Daoy (cell line): ENCODE data around the gene SLC5A10. TPM values are rescaled to one million over a fixed set of nuclear protein-coding genes. Genes with fewer than 3 reads are reported as not detected.

Experiments used
- DNase-seq: peaks from one replicate; pipeline ENCODE4 v3.0.0-alpha.2; 2015; ENCODE audit warnings: low read depth
- total RNA-seq: library from RNA; depleted of rRNA; stranded (reverse); fragments of >200 nt; shearing (Covaris generic); gene quantifications from 2 replicates; pipeline ENCODE4 v1.2.3, GENCODE V29; 2014

Gene SLC5A10
- total RNA-seq, 1 experiment from 2014 or later: 0.06 TPM

- no peak for DNase-seq
These were observed 12.6 kb downstream of the SLC5A10 start for GRCh38 chr17:18964550-18964949.

- peak; percentile 36 for DNase-seq
These were observed 13.7 kb downstream of the SLC5A10 start for GRCh38 chr17:18965530-18966236.

DNA sequence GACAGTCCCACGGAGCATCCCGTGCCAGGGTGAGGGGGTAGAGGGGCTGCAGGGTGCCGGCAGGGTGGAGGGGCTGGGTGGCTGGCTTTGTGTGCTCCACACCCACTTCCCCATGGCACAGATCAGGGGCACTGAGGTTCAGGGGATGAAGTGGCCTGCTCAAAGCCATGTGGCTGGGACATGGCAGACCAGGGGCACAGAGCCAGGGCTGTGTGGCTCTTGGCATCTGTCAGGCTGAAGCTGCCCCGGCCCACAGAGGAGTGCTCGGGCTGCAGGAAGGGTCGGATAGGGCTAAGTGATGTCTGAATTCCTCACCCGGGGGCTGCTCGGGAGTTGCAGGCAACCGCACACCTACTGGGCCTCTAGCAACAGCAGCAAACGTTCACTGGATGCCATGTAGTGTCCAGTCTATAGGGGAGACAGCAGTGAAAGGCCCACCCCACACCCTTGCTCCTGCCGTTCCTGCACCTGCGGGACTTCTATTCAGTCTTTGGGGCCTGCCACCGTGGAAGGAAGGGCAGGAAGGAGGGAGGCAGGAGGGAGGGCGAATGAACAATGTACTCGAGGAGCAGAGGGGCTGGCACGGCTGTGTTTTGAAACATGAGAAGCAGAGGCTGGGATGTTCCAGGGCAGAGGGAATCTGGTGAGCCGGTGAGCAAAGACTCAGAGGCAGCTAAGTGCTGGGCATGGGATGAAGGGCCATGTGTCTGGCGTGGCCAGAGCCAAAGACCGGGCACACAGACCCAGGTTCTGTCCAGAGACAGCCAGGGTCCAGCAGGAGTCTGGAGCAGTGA, 15.1 kb downstream of the SLC5A10 start:
- DNase-seq: peak; percentile 62

GRCh38 chr17:18967916-18968315, 16.0 kb downstream of the SLC5A10 start:
- no peak for DNase-seq

- no peak for DNase-seq
These were observed 16.4 kb downstream of the SLC5A10 start for GRCh38 chr17:18968345-18968744.

DNA sequence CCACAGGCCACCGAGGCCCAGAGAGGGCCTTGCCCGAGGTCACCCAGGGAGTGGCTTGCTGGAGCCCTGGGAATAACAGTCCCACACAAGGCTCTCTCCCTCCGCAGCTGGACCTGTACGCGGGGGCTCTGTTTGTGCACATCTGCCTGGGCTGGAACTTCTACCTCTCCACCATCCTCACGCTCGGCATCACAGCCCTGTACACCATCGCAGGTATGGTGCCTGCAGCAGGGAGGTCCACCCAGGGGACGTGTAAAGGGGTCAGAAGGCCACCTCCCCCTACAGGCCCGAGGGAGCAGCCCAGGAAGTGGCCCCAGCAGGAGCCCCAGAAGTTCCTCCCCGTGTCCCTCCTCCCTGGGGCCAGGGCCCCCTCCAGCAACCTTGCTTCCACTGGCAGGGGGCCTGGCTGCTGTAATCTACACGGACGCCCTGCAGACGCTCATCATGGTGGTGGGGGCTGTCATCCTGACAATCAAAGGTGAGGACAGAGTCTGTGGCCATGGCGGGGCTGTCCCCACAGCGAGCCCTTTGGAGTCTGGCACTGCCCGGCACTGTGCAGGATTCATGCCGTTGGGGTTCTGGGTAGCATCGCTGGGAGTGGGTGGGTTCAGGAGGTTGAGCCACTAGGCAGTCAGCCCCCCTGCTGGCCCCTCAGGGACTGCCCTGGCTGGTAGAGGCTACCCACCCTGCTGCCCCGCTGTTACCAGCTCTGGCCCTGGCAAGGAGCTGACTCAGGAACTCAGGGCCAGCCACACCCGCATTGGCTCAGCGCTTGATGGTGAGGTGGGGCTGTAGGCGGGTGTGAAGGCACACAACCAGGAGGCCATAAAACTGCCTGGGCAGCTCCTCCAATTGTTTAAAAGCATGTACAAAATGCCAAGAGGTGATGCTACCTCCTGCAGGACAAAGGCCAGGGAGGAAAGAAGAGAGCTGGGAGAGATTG, 17.3 kb downstream of the SLC5A10 start:
- DNase-seq: peak; percentile 50

- DNase-seq: no peak
These were observed 18.9 kb downstream of the SLC5A10 start for GRCh38 chr17:18970582-18971480.

DNA sequence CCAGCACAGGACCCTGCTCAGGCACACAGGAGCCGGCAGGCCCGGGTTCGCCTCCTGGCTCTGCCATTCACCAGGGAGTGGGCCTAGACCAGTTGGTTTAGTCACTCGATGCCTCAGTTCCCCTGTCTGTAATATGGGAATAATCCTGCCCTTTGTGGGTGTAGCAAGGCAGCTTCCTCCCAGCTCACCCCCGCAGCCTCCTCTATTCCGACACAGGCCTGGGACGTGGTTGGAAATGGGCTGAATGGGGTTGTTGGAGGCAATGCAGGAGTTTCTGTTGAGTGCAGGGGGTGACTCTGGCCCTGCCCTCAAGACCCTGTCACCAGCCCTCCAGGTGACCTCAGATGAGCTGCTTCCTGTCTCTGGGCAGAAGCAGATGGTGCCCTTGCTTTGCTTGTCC, 19.8 kb downstream of the SLC5A10 start:
- no peak for DNase-seq

- peak; percentile 44 for DNase-seq
These were observed 22.6 kb downstream of the SLC5A10 start for GRCh38 chr17:18974407-18975149.

GRCh38 chr17:18975597-18975996, 23.6 kb downstream of the SLC5A10 start:
- no peak for DNase-seq

DNA sequence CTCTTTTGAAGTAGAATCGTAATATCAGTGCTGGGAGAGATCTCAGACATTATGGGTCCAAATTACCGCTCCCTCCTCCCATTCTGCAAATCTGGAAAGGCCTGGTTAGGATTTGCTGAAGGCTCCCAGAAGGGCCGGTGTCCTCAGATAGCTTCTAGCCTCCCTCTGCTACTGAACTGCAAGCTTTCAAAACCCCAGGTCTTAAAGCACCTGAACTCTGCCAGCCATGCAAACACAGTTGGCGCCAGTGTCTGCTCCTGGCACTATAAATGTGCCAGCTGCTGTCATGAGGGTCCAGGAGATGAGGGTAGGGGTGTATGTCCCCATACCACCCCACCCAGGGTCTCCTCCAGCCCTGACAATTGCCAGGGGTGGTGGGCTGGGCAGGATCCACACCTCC, 24.2 kb downstream of the SLC5A10 start:
- no peak for DNase-seq

GRCh38 chr17:18977021-18977420, 25.1 kb downstream of the SLC5A10 start:
- DNase-seq: no peak

DNA sequence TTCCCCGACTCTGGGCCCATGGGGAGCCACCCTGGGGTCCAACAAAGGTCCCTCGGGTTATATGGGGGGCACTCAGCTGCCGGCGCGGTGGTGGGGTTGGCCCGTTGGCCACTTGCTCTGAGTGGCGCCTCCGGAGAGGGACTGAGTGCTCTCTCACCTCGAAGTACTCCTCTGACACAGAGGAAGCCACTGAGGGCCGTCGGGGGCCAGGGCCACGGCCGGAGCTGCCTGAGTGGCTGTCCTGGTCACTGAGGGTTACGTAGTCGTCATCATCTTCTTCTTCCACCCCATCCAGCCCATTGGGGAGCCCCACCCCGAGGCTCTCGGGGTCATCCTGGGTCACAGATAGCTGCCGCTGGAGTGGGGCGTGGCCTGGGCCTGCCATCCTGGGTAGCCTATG, 25.7 kb downstream of the SLC5A10 start:
- DNase-seq: no peak

DNA sequence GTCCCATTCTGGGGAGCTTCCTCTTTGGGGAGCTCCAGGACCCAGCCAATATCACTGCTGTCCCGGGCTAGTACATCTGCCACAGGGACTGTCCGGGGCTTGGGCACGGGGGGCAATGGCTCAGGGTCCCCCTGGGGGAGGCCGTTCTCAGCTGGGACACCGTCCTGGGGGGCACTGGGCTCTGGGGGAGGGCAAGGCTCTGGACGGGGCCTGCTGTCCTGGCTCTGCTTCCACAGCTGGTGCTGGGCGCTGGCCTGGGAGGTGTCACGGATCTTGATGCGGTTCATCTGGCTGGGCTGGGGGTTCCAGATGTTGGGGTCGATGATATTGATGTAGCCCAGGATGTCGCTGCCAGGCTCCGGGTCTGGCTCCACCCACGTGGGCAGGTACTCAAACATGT, 26.1 kb downstream of the SLC5A10 start:
- DNase-seq: no peak

DNA sequence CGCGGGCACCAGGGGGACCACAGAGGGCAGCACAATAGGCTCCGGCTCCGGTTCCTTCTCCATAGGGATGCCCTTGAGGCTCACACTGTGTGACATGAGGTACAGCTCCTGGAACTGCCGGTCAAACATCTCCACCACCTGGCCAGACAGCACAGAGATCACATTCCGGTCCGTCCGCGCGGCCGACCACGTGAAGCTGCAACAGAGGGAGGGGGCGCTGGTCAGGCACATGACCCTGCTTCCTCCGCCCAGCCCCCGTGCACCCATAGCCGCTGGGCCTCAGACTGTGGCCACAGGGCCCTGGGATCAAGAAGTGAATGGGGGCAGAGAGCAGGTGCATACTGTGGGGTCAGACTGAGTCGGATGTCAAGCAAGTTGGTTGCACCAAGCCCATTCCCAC, 26.7 kb downstream of the SLC5A10 start:
- no peak for DNase-seq

DNA sequence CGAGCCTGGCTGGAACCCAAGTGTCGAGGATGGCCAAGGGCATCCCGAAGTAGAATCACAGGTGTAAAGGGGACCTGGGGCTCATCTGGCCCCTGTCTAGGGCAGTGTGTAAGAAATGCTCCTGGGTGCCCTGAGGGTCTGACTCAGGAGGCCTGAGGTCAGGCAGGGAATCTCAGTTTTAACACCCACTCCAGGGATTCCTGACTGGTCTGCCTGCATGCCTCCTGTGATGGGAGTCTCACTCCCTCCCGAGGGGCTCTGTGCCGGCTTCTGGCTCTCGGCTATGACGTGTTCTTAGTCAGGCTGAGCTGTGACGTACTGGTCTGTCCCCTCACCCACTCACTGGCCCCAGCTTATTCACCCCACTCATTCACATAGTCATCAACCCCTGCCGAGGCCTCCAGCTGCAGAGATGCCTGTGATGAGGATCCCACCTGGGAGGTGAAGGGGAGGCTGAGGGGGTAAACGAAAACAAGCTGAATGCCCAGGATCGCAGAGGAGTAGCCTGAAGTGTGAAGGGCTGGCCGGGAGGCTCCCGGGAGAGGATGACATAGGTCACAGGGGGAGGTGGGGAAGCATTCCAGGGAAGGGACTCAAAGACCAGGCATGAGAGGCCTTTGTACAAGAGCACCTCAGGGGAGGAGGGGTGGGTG, 28.8 kb downstream of the SLC5A10 start:
- DNase-seq: peak; percentile 73

DNA sequence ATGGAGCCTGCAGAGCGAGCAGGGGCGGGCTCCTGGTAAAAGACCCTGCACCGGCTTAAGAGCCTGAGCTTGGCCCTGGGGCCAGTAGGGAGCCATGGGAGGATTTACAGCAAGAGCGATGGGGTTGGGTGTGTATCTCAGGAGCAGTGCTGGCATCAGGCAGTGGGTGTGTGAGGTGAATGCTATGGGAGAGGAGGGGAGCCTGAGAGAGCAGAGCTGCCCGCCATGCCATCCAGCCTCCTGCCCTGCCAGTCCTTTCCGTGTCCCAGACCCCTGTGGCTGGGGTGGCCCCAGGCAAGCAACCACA, 29.3 kb downstream of the SLC5A10 start:
- peak; percentile 33 for DNase-seq

DNA sequence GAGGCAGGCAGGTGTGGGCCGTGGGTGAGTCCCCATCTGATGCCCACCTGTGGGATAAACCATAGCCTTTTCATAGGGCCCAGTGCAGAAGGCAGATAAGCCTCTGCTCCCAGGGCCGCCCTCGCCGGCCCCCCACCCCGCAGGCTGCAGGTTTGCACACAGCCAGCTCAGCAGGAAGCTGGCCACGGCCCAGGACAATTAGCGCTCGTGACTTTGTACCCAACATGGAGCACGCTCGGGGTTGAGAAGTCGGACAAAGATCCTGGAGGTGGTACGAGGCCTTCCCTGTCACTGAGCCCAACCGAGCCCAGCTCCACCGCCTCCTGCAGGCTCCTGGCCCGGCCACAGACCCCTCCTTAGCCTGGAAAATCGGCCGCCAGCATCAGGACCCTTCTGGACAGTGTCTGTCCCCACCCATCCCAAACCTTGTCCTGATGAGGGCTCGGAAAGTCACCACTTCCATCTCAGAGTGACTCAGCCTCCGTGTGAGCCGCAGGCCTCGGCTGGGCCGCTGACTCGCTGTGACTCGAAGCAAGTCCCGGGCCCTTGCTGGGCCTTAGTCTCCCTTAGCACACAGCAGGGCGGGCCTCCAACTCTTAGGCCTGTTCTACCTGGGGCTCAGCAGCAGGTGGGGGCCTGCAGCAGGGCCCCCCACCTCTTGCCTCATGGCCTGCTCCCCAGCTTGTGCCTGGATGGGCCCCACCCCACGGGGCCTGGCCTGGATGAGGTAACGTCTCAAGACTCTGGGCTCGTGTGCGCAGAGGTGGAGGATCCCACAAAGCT, 29.9 kb downstream of the SLC5A10 start:
- peak; percentile 92 for DNase-seq
